ENCODE measurements around the gene MYH8. TPM values are rescaled to one million over a fixed set of nuclear protein-coding genes. Genes with fewer than 3 reads are reported as not detected.

Gene MYH8
- total RNA-seq, 4 donors from 2014 or later, result not detected

GRCh38 chr17:10415161-10415560 is 6.6 kb downstream of the MYH8 start:
- no peaks in the 10 kb centered on the region for H3K9me3 ChIP-seq
- no peaks in the 10 kb centered on the region for H3K27me3 ChIP-seq
- H3K36me3 ChIP-seq, result no peaks in the 10 kb centered on the region
- no peak overlapping the region for H3K4me3 ChIP-seq
- intact Hi-C loops (cut with DNase I), result no loop called here
- H3K27ac ChIP-seq (replicated peaks in 1 of 4), result no peak overlapping the region
- DNase-seq (ENCODE audit: extremely low spot score), result no peak
- 78% methylated on average over 4 of the region's 4 CpGs for WGBS
- H3K4me1 ChIP-seq, result no peaks in the 10 kb centered on the region
- TF ChIP-seq, protein P1, sequence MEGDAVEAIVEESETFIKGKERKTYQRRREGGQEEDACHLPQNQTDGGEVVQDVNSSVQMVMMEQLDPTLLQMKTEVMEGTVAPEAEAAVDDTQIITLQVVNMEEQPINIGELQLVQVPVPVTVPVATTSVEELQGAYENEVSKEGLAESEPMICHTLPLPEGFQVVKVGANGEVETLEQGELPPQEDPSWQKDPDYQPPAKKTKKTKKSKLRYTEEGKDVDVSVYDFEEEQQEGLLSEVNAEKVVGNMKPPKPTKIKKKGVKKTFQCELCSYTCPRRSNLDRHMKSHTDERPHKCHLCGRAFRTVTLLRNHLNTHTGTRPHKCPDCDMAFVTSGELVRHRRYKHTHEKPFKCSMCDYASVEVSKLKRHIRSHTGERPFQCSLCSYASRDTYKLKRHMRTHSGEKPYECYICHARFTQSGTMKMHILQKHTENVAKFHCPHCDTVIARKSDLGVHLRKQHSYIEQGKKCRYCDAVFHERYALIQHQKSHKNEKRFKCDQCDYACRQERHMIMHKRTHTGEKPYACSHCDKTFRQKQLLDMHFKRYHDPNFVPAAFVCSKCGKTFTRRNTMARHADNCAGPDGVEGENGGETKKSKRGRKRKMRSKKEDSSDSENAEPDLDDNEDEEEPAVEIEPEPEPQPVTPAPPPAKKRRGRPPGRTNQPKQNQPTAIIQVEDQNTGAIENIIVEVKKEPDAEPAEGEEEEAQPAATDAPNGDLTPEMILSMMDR (IDR thresholded peaks at IDR 0.05), result no peak
- no peak for TF ChIP-seq EP300 (IDR thresholded peaks at IDR 0.05)
- TF ChIP-seq POLR2AphosphoS5 (IDR thresholded peaks at IDR 0.05), result no peak
- no peak for TF ChIP-seq POLR2A (IDR thresholded peaks at IDR 0.05; ENCODE audit: low read depth)

GRCh38 chr17:10403589-10403988 is 18.2 kb downstream of the MYH8 start:
- Histone ChIP-seq H3K4me1 (no peaks in the 10 kb centered on the region), H3K36me3 (no peaks in the 10 kb centered on the region), H3K27me3 (no peaks in the 10 kb centered on the region), H3K4me3 (no peak overlapping the region), H3K27ac (replicated peaks in 1 of 4) (no peak overlapping the region), H3K9me3 (no peaks in the 10 kb centered on the region)
- DNase-seq (ENCODE audit: extremely low spot score), result no peak
- TF ChIP-seq POLR2AphosphoS5 (IDR thresholded peaks at IDR 0.05) (no peak), POLR2A (IDR thresholded peaks at IDR 0.05; ENCODE audit: low read depth) (no peak), EP300 (IDR thresholded peaks at IDR 0.05) (no peak)
- TF ChIP-seq, protein P1 (IDR thresholded peaks at IDR 0.05), result no peak
- intact Hi-C loops (cut with DNase I), result no loop called here

DNA sequence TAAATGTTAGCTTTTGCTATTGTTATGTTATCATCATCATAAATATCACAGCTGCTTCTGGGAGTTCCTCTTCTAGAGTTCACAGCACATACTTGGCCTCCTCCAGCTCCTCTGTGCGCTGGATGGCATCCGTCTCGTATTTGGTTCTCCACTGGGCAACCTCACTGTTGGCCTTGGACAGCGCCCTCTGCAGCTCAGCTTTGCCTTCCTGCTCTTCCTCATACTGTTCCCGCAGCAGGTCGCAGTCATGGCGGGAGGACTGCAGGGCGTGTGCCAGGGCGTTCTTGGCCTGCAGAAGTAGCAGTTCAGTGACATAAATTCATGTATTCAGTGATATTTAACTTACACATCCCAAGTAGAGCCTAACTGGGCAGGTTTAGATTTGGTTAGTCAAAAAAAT is 23.4 kb downstream of the MYH8 start:
- DNase-seq (ENCODE audit: extremely low spot score), result no peak
- Histone ChIP-seq H3K4me1 (no peaks in the 10 kb centered on the region), H3K9me3 (no peaks in the 10 kb centered on the region), H3K36me3 (no peaks in the 10 kb centered on the region), H3K27me3 (peaks cover 0 to 3% (median 0%) of the 10 kb centered on the region in 4 donors), H3K4me3 (no peak overlapping the region), H3K27ac (replicated peaks in 1 of 4) (no peak overlapping the region)
- 91% methylated on average over 9 of the region's 9 CpGs for WGBS
- TF ChIP-seq POLR2AphosphoS5 (IDR thresholded peaks at IDR 0.05) (no peak), POLR2A (IDR thresholded peaks at IDR 0.05; ENCODE audit: low read depth) (no peak), EP300 (IDR thresholded peaks at IDR 0.05) (no peak)
- TF ChIP-seq, protein P1 (IDR thresholded peaks at IDR 0.05), result no peak
- intact Hi-C loops (cut with DNase I), result no loop called here

DNA sequence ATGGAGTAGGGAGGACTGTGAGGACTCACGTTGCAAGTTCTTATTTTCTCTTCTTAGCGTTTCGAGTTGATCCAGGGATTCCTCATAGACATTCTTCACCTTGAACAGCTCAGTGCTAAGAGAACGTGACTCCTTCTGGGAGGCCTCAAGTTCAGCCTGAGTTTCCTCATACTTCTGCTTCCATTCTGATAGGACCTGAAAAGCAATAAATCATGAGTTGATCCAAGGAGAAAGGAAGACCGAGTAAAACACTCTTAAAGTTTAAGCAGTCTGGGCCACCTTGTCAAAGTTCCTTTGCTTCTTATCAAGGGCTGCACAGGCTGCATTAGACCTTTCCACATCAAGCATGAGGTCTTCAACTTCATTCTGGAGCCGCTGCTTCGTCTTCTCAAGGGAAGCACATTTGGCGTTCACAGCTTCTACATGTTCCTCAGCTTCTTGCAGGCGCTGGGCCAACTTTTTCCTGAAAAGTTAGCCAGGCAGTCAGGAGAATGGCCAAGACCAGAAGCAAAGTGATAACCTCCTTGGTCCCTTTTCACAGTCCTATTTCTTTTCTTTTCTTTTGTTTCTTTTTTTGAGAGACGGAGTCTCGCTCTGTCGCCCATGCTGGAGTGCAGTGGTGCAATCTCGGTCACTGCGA is 25.1 kb downstream of the MYH8 start:
- Histone ChIP-seq H3K27me3 (peaks cover 0 to 3% (median 0%) of the 10 kb centered on the region in 4 donors), H3K9me3 (no peaks in the 10 kb centered on the region), H3K36me3 (no peaks in the 10 kb centered on the region), H3K4me3 (no peak overlapping the region), H3K4me1 (no peaks in the 10 kb centered on the region), H3K27ac (replicated peaks in 1 of 4) (no peak overlapping the region)
- intact Hi-C loops (cut with DNase I), result no loop called here
- no peak for DNase-seq (ENCODE audit: extremely low spot score)
- WGBS, result 78% methylated on average over 14 of the region's 14 CpGs
- TF ChIP-seq, protein P1 (IDR thresholded peaks at IDR 0.05), result no peak
- TF ChIP-seq POLR2A (IDR thresholded peaks at IDR 0.05; ENCODE audit: low read depth) (no peak), POLR2AphosphoS5 (IDR thresholded peaks at IDR 0.05) (no peak), EP300 (IDR thresholded peaks at IDR 0.05) (no peak)
